H9 (cell line): ENCODE data around the gene MAPKAP1. TPM values are rescaled to one million over a fixed set of nuclear protein-coding genes. Genes with fewer than 3 reads are reported as not detected.

Experiments used
- DNase-seq: peaks from one replicate; pipeline ENCODE4 v3.0.0-alpha.2; 2017
- H2AFZ ChIP-seq: one replicate; pipeline ENCODE4 v1.6.1; 2013; ENCODE audit warnings: mild to moderate bottlenecking, low read length, control low read depth, moderate library complexity
- H2AK5ac ChIP-seq: 2 replicates; pipeline ENCODE4 v1.6.1; 2013; ENCODE audit warnings: low read length, control low read depth, mixed read lengths; ENCODE audit not compliant: insufficient read length
- H2BK120ac ChIP-seq: one replicate; pipeline ENCODE4 v1.6.1; 2013; ENCODE audit warnings: low read depth, mild to moderate bottlenecking, low read length, control low read depth, inconsistent platforms; ENCODE audit not compliant: poor library complexity, severe bottlenecking
- H2BK12ac ChIP-seq: 2 replicates; pipeline ENCODE4 v1.6.1; 2013; ENCODE audit warnings: low read length, control low read depth, mixed read lengths, low read depth; ENCODE audit not compliant: insufficient read length
- H2BK15ac ChIP-seq: 2 replicates; pipeline ENCODE4 v1.6.1; 2013; ENCODE audit warnings: low read depth, low read length, control low read depth
- H2BK20ac ChIP-seq: one replicate; pipeline ENCODE4 v1.6.1; 2013; ENCODE audit warnings: low read depth, mild to moderate bottlenecking, low read length, control low read depth, inconsistent platforms; ENCODE audit not compliant: poor library complexity, severe bottlenecking
- H2BK5ac ChIP-seq: 2 replicates; pipeline ENCODE4 v1.6.1; 2013; ENCODE audit warnings: low read length, control low read depth, mixed read lengths; ENCODE audit not compliant: insufficient read length
- H3K14ac ChIP-seq: 2 replicates; pipeline ENCODE4 v1.6.1; 2013; ENCODE audit warnings: low read length, control low read depth; ENCODE audit not compliant: insufficient read depth
- H3K18ac ChIP-seq: 2 replicates; pipeline ENCODE4 v1.6.1; 2013; ENCODE audit warnings: low read depth, mild to moderate bottlenecking, mixed read lengths, low read length, control low read depth; ENCODE audit not compliant: insufficient read length
- H3K23ac ChIP-seq: 2 replicates; pipeline ENCODE4 v1.6.1; 2013; ENCODE audit warnings: low read length, control low read depth, mixed read lengths, low read depth; ENCODE audit not compliant: insufficient read length
- H3K23me2 ChIP-seq: 2 replicates; pipeline ENCODE4 v1.6.1; 2013; ENCODE audit warnings: low read depth, mild to moderate bottlenecking, mixed read lengths, low read length, control low read depth; ENCODE audit not compliant: insufficient read length, poor library complexity, severe bottlenecking
- H3K27ac ChIP-seq: 2 replicates; pipeline ENCODE4 v1.5.1; 2013; ENCODE audit warnings: low read length, control low read depth, mixed read lengths, low read depth; ENCODE audit not compliant: insufficient read length
- H3K27me3 ChIP-seq: 2 replicates; pipeline ENCODE4 v1.6.1; 2013; ENCODE audit warnings: low read length, control low read depth, inconsistent platforms; ENCODE audit not compliant: insufficient read depth
- H3K4ac ChIP-seq: 2 replicates; pipeline ENCODE4 v1.6.1; 2013; ENCODE audit warnings: low read depth, mild to moderate bottlenecking, control low read depth, inconsistent platforms, low read length, moderate library complexity
- H3K4me1 ChIP-seq: 2 replicates; pipeline ENCODE4 v1.6.1; 2013; ENCODE audit warnings: low read length, control low read depth, inconsistent platforms; ENCODE audit not compliant: insufficient read depth
- H3K4me2 ChIP-seq: 2 replicates; pipeline ENCODE4 v1.6.1; 2013; ENCODE audit warnings: low read length, control low read depth, mixed read lengths; ENCODE audit not compliant: insufficient read length, insufficient read depth
- H3K56ac ChIP-seq: 2 replicates; pipeline ENCODE4 v1.6.1; 2013; ENCODE audit warnings: low read depth, mild to moderate bottlenecking, mixed read lengths, low read length, control low read depth; ENCODE audit not compliant: insufficient read length
- H3K79me1 ChIP-seq: 2 replicates; pipeline ENCODE4 v1.6.1; 2013; ENCODE audit warnings: low read depth, mild to moderate bottlenecking, moderate library complexity, low read length, control low read depth, inconsistent platforms; ENCODE audit not compliant: insufficient read depth, poor library complexity, severe bottlenecking
- H3K79me2 ChIP-seq: 2 replicates; pipeline ENCODE4 v1.6.1; 2013; ENCODE audit warnings: low read length, control low read depth, inconsistent platforms; ENCODE audit not compliant: insufficient read depth
- H3K9ac ChIP-seq: 2 replicates; pipeline ENCODE4 v1.6.1; 2013; ENCODE audit warnings: low read length, control low read depth, mixed read lengths; ENCODE audit not compliant: insufficient read length; ENCODE audit errors: extremely low read depth
- H3K9me3 ChIP-seq: one replicate; pipeline ENCODE4 v1.6.1; 2013; ENCODE audit warnings: low read depth, low read length, inconsistent platforms; ENCODE audit not compliant: control insufficient read depth
- H3T11ph ChIP-seq: one replicate; pipeline ENCODE4 v1.6.1; 2013; ENCODE audit warnings: mild to moderate bottlenecking, low read length, control low read depth, inconsistent platforms
- H4K20me1 ChIP-seq: one replicate; pipeline ENCODE4 v1.6.1; 2013; ENCODE audit not compliant: control insufficient read depth, insufficient read length, insufficient read depth
- H4K5ac ChIP-seq: 2 replicates; pipeline ENCODE4 v1.6.1; 2013; ENCODE audit warnings: low read depth, mild to moderate bottlenecking, mixed read lengths, low read length, control low read depth; ENCODE audit not compliant: insufficient read length
- H4K8ac ChIP-seq: replicated peaks from 2 replicates; pipeline ENCODE4 v1.6.1; 2013; ENCODE audit warnings: low read length, control low read depth, mixed read lengths, low read depth; ENCODE audit not compliant: insufficient read length
- H4K91ac ChIP-seq: 2 replicates; pipeline ENCODE4 v1.6.1; 2013; ENCODE audit warnings: low read depth, mild to moderate bottlenecking, moderate library complexity, mixed read lengths, low read length, control low read depth; ENCODE audit not compliant: insufficient read length
- H3K27ac Mint-ChIP-seq, 3 experiments: 2 replicates in 2 of 3; 3 replicates in 1 of 3; pipeline ENCODE4 v1.8.0; 2020 to 2021; ENCODE audit warnings: mixed read lengths in 3 of 3, mild to moderate bottlenecking in 1 of 3, moderate library complexity in 1 of 3
- H3K27me3 Mint-ChIP-seq: 2 replicates; pipeline ENCODE4 v1.8.0; 2021; ENCODE audit warnings: low read depth, mild to moderate bottlenecking, moderate library complexity, mixed read lengths
- H3K36me3 Mint-ChIP-seq, 3 experiments: 2 replicates in 2 of 3; 3 replicates in 1 of 3; pipeline ENCODE4 v1.8.0; 2020 to 2021; ENCODE audit warnings: low read depth in 3 of 3, mixed read lengths in 3 of 3; ENCODE audit not compliant: insufficient read depth in 1 of 3
- H3K4me1 Mint-ChIP-seq, 2 experiments: 2 replicates each; pipeline ENCODE4 v1.8.0; 2020; ENCODE audit warnings: mixed read lengths in 2 of 2
- H3K4me3 Mint-ChIP-seq, 2 experiments: 2 replicates in 1 of 2; 3 replicates in 1 of 2; pipeline ENCODE4 v1.8.0; 2020 to 2021; ENCODE audit warnings: mild to moderate bottlenecking in 2 of 2, mixed read lengths in 2 of 2, moderate library complexity in 1 of 2
- H3K9me3 Mint-ChIP-seq, 2 experiments: 2 replicates in 1 of 2; 3 replicates in 1 of 2; pipeline ENCODE4 v1.8.0; 2020; ENCODE audit warnings: mild to moderate bottlenecking in 2 of 2, mixed read lengths in 2 of 2, moderate library complexity in 1 of 2
- WGBS: extraction: QIAGEN DNeasy Blood & Tissue Kit; methylation state at CpG from one replicate; pipeline ENCODE4 v1.1.7; 2013; ENCODE audit warnings: missing lambda C conversion rate, low lambda C conversion rate, mixed read lengths; ENCODE audit not compliant: insufficient read length; ENCODE audit errors: extremely low coverage; 5-methylcytosine and 5-hydroxymethylcytosine counted together
- total RNA-seq: library from RNA; stranded (reverse); gene quantifications from 2 replicates; pipeline ENCODE4 v1.2.1, GENCODE V29; 2021
- TF ChIP-seq, protein P1 (sequence below): fragments of 200-600 bp; sonication (generic); conservative IDR thresholded peaks from 3 replicates; pipeline ENCODE4 v1.8.0; 2021; ENCODE audit warnings: antibody characterized with exemption, mild to moderate bottlenecking

MAPKAP1 gene
- total RNA-seq, 1 experiment from 2014 or later = 97.0 TPM

DNA sequence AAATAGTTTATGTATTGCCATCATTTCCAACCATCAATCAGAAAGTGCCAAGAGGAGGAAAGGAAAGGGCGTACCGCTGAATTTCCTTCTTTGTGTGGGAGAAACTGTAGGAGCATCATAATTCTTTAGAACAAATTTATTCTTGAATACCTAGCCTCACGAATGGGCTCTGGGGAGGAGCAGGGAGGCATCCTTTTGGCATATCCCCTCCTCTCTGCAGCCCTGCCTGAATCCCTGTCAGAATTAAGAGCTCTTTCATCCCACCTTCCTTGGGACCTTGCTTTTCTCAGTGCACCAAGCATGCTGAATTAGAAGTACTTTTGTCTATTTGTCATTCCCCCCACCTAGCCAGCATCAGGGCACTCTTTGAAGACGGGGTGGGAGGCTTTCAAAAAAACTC lies 189.4 kb downstream of the MAPKAP1 start:
- no peaks in the 10 kb centered on the region for H3K9me3 Mint-ChIP-seq
- H3K4me3 Mint-ChIP-seq = no peak overlapping the region
- no peak overlapping the region for H3K4me2 ChIP-seq

More for the DNA sequence above, 189.4 kb downstream of the MAPKAP1 start:
- H3K4me1 Mint-ChIP-seq = peaks cover 46 to 47% of the 10 kb centered on the region in 2 experiments
- Histone ChIP-seq H4K20me1 (no peaks in the 10 kb centered on the region), H4K5ac (no peak overlapping the region), H3K4ac (no peak overlapping the region), H3K79me2 (no peaks in the 10 kb centered on the region), H3K14ac (no peak overlapping the region), H3T11ph (no peak overlapping the region), H3K9me3 (no peaks in the 10 kb centered on the region), H2AFZ (no peak overlapping the region), H3K23ac (no peak overlapping the region), H4K91ac (no peak overlapping the region), H3K23me2 (no peaks in the 10 kb centered on the region), H2BK12ac (no peak overlapping the region), H2AK5ac (no peak overlapping the region), H2BK15ac (no peak overlapping the region), H3K4me1 (peaks cover 19% of the 10 kb centered on the region; the same call in 1 of the 2 replicates), H4K8ac (no peak overlapping the region), H3K9ac (no peak overlapping the region), H2BK5ac (no peak overlapping the region), H2BK20ac (no peak overlapping the region), H3K56ac (no peak overlapping the region), H3K18ac (no peak overlapping the region), H3K27me3 (no peaks in the 10 kb centered on the region), H2BK120ac (no peak overlapping the region), H3K27ac (no peak overlapping the region), H3K79me1 (no peaks in the 10 kb centered on the region)
- no CpG with 5 or more reads among the region's 4 CpGs for WGBS
- H3K36me3 Mint-ChIP-seq = peaks cover 0 to 2% (median 0%) of the 10 kb centered on the region in 3 experiments; a peak in 2 of 7 replicates
- TF ChIP-seq, protein P1, sequence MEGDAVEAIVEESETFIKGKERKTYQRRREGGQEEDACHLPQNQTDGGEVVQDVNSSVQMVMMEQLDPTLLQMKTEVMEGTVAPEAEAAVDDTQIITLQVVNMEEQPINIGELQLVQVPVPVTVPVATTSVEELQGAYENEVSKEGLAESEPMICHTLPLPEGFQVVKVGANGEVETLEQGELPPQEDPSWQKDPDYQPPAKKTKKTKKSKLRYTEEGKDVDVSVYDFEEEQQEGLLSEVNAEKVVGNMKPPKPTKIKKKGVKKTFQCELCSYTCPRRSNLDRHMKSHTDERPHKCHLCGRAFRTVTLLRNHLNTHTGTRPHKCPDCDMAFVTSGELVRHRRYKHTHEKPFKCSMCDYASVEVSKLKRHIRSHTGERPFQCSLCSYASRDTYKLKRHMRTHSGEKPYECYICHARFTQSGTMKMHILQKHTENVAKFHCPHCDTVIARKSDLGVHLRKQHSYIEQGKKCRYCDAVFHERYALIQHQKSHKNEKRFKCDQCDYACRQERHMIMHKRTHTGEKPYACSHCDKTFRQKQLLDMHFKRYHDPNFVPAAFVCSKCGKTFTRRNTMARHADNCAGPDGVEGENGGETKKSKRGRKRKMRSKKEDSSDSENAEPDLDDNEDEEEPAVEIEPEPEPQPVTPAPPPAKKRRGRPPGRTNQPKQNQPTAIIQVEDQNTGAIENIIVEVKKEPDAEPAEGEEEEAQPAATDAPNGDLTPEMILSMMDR = no peak
- no peak for DNase-seq
- peak overlapping the region; percentile 29 to 56 (median 42); a peak in 3 of 7 replicates for H3K27ac Mint-ChIP-seq
- H3K27me3 Mint-ChIP-seq = no peaks in the 10 kb centered on the region
